GM08714 (cell line): ENCODE measurements around the gene MMP21.

ENCODE experiments used
- H3K4me3 ChIP-seq: fragments of 200-500 bp; sonication (Bioruptor generic); 2 replicates; pipeline ENCODE4 v1.5.1; 2014; ENCODE audit warnings: mild to moderate bottlenecking, low read length, inconsistent platforms
- ZNF274 ChIP-seq: IDR thresholded peaks from 2 replicates; pipeline ENCODE4 v1.6.1; 2012; ENCODE audit warnings: mild to moderate bottlenecking, low read depth, low read length

The MMP21 gene

DNA sequence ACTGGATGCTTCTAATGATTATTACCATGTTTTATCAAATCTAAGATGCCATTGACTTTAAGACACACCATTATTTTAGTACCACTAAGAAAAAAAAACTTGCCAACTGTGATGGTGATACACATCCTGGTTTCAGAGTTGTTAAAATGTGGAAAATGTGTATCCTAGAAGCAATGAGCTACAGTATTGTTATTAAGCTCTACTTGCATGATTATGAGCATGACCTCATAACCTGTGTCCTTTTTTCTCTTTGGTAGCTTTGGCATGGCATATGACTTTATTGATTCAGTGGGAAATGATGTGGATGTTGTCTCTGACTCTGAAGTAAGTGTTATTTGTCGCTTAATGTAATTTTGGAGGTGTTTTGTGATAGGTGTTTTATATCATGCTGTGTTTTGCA lies 52.8 kb downstream of the MMP21 start:
- no peak overlapping the region for H3K4me3 ChIP-seq
- TF ChIP-seq ZNF274: no peak

DNA sequence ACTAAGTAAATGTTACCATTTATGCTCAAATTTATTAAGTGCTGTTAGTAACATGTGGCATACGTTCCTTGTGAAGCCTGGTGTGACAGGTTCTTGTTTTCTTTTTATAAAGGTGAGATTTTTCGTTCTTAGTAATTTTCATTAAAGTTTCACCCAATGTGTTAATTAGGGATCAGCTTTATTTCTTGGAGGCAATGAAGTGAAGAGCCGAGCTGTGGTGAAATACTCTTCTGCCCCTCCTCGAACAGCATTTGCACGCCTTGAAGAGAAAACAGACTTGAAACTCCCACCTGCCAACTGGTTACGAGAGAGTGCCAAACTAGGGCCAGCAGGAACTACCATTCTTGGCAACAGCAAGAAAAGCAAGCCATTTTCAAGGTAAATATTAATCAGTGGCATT lies 54.6 kb downstream of the MMP21 start:
- no peak for TF ChIP-seq ZNF274
- H3K4me3 ChIP-seq: peak overlapping the region; percentile 95

GRCh38 chr10:125720002-125720382 lies 55.6 kb downstream of the MMP21 start:
- peak overlapping the region; percentile 95 for H3K4me3 ChIP-seq
- TF ChIP-seq ZNF274: no peak

DNA sequence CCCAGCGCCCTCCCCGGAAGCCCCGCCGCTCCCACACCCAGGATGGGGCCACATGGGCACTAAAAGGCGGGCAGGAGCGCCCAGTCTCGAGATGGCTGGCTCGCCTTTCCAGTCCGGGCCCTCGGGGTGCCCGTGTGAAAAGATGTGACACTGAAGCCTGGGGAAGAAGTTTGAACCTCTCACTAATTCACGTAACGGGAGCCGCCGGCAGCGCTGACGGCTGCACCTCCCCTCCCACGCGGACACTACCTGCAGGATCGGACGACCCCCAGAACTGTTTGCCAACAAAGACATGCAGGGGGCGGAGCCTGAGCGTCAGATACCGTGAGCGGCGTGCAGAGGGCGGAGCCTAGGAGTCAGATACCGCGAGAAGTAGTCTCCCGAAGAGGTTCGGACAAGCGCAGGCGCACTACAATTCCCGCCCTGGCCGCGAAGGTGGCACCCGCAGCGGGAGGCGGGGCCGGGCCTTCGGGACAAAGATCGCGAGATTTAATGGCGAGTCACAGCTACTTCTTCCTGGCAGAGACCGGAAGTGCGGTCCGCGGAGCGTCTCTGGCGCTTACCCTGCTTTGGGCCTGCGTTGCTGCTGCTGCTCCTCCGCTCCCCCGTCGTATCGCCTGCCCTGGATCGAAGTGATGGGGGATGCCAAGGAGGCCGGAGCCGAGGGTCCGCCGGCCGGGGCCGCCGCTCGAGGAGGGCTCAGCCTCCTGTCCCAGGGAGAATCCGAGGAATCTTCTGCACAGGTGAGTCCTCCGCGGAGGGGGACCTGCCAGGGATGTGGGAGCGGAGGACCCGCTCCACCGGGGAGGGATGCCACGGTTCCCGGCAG lies 56.2 kb downstream of the MMP21 start, which contains the start of gene EDRF1:
Gene EDRF1 (plus strand): TSS at position 537 of the 829 bp plus-strand sequence. CDS start 99 bp downstream, at position 636.
- TF ChIP-seq ZNF274: no peak
- peak within 1 kb of the TSS; percentile 95 for H3K4me3 ChIP-seq
